ENCODE data around the gene DAP.
"Not testable (repeated sequence)": the region's sequence is repeated elsewhere in the genome, so short reads cannot be mapped to it uniquely, and the experiment has no call there.

The DAP gene

GRCh38 chr5:10631316-10631996 lies 129.6 kb downstream of the DAP start:
- no peak for DNase-seq (ENCODE audit: low spot score)

- DNase-seq (ENCODE audit: low spot score), result not testable (repeated sequence)
Observed at GRCh38 chr5:10630744-10631143, 130.3 kb downstream of the DAP start.

GRCh38 chr5:10630126-10630525 lies 130.9 kb downstream of the DAP start:
- no peak for DNase-seq (ENCODE audit: low spot score)

- DNase-seq (ENCODE audit: low spot score), result no peak
Observed at GRCh38 chr5:10629682-10630081, 131.4 kb downstream of the DAP start.

Measured in AG08396 (cell line).